Suprapubic skin (tissue), 4 donors: ENCODE measurements around the gene CCR4.

Source experiments
- CTCF ChIP-seq, 2 donors: fragments of 200-600 bp in 1 of 2; fragments of 450-650 bp in 1 of 2; sonication (generic) in 1 of 2; IDR thresholded peaks; one replicate each; pipeline ENCODE4 v1.5.1; 2016 to 2019; ENCODE audit warnings: antibody characterized with exemption in 2 of 2, mild to moderate bottlenecking in 1 of 2, moderate library complexity in 1 of 2
- POLR2A ChIP-seq, 2 donors: fragments of 450-650 bp; IDR thresholded peaks; one replicate each; pipeline ENCODE4 v1.6.1; 2017; ENCODE audit warnings: antibody characterized with exemption in 2 of 2, mild to moderate bottlenecking in 2 of 2, moderate library complexity in 2 of 2
- POLR2AphosphoS5 ChIP-seq, 3 donors: sonication (generic); formaldehyde crosslinking; IDR thresholded peaks; one replicate each; pipeline ENCODE4 v1.6.1; 2017; ENCODE audit warnings: antibody characterized with exemption in 3 of 3

- TF ChIP-seq POLR2A (IDR thresholded peaks at IDR 0.05), result no peak
- TF ChIP-seq CTCF (IDR thresholded peaks at IDR 0.05), result no peak
- no peak for TF ChIP-seq POLR2AphosphoS5 (IDR thresholded peaks at IDR 0.05)
Observed at GRCh38 chr3:32992310-32992686, 40.9 kb downstream of the CCR4 start.
